Neural cell (in vitro differentiated cells): Measurements from ENCODE around the gene NSMF. TPM values are rescaled to one million over a fixed set of nuclear protein-coding genes. Genes with fewer than 3 reads are reported as not detected.

ENCODE experiments used
- H2AFZ ChIP-seq: fragments of 200-600, 300-800 bp; sonication (generic), shearing (Covaris generic); 2 replicates; pipeline ENCODE4 v1.6.0; 2014; ENCODE audit warnings: low read depth, mild to moderate bottlenecking, antibody characterized with exemption, low read length, moderate library complexity
- H3F3A ChIP-seq: fragments of 200-600 bp; shearing (Covaris generic); 2 replicates; pipeline ENCODE4 v1.6.1; 2016; ENCODE audit warnings: mild to moderate bottlenecking, moderate library complexity, mixed read lengths, antibody characterized with exemption, low read length; ENCODE audit not compliant: insufficient read depth, poor library complexity, severe bottlenecking
- H3K27ac ChIP-seq: fragments of 200-600, 300-800 bp; sonication (generic), shearing (Covaris generic); 2 replicates; pipeline ENCODE4 v1.5.1; 2014; ENCODE audit warnings: mild to moderate bottlenecking, low read length, moderate library complexity
- H3K27me3 ChIP-seq: fragments of 300-800, 200-600 bp; sonication (generic), shearing (Covaris generic); 2 replicates; pipeline ENCODE4 v1.6.0; 2014; ENCODE audit warnings: mild to moderate bottlenecking, low read depth, low read length, moderate library complexity; ENCODE audit not compliant: insufficient read depth
- H3K36me3 ChIP-seq: fragments of 300-800, 200-600 bp; sonication (generic), shearing (Covaris generic); 2 replicates; pipeline ENCODE4 v1.5.1; 2014; ENCODE audit warnings: mild to moderate bottlenecking, antibody characterized with exemption, low read length, moderate library complexity; ENCODE audit not compliant: insufficient read depth
- H3K4me2 ChIP-seq: fragments of 300-800, 200-600 bp; sonication (generic), shearing (Covaris generic); 2 replicates; pipeline ENCODE4 v1.6.0; 2014; ENCODE audit warnings: mild to moderate bottlenecking, low read length
- H3K4me3 ChIP-seq: fragments of 300-800, 200-600 bp; sonication (generic), shearing (Covaris generic); 2 replicates; pipeline ENCODE4 v1.5.1; 2014; ENCODE audit warnings: mild to moderate bottlenecking, low read length, moderate library complexity
- H3K79me2 ChIP-seq: fragments of 200-600 bp; shearing (Covaris generic); replicated peaks from 2 replicates; pipeline ENCODE4 v1.6.0; 2014; ENCODE audit warnings: mild to moderate bottlenecking, low read length, moderate library complexity; ENCODE audit not compliant: insufficient read depth
- H3K9ac ChIP-seq: fragments of 300-800, 200-600 bp; sonication (generic), shearing (Covaris generic); 2 replicates; pipeline ENCODE4 v1.6.1; 2016; ENCODE audit warnings: mild to moderate bottlenecking, low read length, mixed read lengths
- H3K9me2 ChIP-seq: fragments of 200-600 bp; shearing (Covaris generic); 2 replicates; pipeline ENCODE4 v1.6.1; 2016; ENCODE audit warnings: mild to moderate bottlenecking, low read length, mixed read lengths; ENCODE audit not compliant: insufficient read depth
- H3K9me3 ChIP-seq: fragments of 200-600, 300-800 bp; sonication (generic), shearing (Covaris generic); 2 replicates; pipeline ENCODE4 v1.6.1; 2016; ENCODE audit warnings: mild to moderate bottlenecking, mixed run types, low read length, moderate library complexity, mixed read lengths
- H4K20me1 ChIP-seq: fragments of 200-600 bp; shearing (Covaris generic); 2 replicates; pipeline ENCODE4 v1.6.1; 2016; ENCODE audit warnings: mild to moderate bottlenecking, mixed run types; ENCODE audit not compliant: insufficient read depth
- CTCF ChIP-seq: fragments of 450-650 bp; IDR thresholded peaks from 2 replicates; pipeline ENCODE4 v1.5.1; 2014; ENCODE audit warnings: antibody characterized with exemption, mild to moderate bottlenecking, moderate library complexity; ENCODE audit not compliant: poor library complexity, severe bottlenecking
- EP300 ChIP-seq: fragments of 450-650 bp; conservative IDR thresholded peaks from 2 replicates; pipeline ENCODE4 v1.6.1; 2014; ENCODE audit warnings: antibody characterized with exemption, mild to moderate bottlenecking, moderate library complexity; ENCODE audit not compliant: poor library complexity, severe bottlenecking
- EZH2 ChIP-seq: fragments of 200-600, 300-800 bp; shearing (Covaris generic), sonication (generic); IDR thresholded peaks from 2 replicates; pipeline ENCODE4 v1.6.1; 2014; ENCODE audit warnings: antibody characterized with exemption, low read length, borderline replicate concordance, mild to moderate bottlenecking; ENCODE audit not compliant: insufficient read depth, poor library complexity, severe bottlenecking
- MXI1 ChIP-seq: fragments of 450-650 bp; conservative IDR thresholded peaks from 2 replicates; pipeline ENCODE4 v1.6.1; 2014; ENCODE audit warnings: antibody characterized with exemption, mild to moderate bottlenecking; ENCODE audit not compliant: poor library complexity, severe bottlenecking
- POLR2AphosphoS5 ChIP-seq: IDR thresholded peaks from 2 replicates; pipeline ENCODE4 v1.6.1; 2012
- RAD21 ChIP-seq: fragments of 450-650 bp; conservative IDR thresholded peaks from 2 replicates; pipeline ENCODE4 v1.6.1; 2014; ENCODE audit warnings: antibody characterized with exemption, mild to moderate bottlenecking, moderate library complexity
- SMC3 ChIP-seq: fragments of 450-650 bp; conservative IDR thresholded peaks from 2 replicates; pipeline ENCODE4 v1.6.1; 2014; ENCODE audit warnings: antibody characterized with exemption, mild to moderate bottlenecking, moderate library complexity; ENCODE audit not compliant: poor library complexity
- TAF1 ChIP-seq: IDR thresholded peaks from 2 replicates; pipeline ENCODE4 v1.6.1; 2012; ENCODE audit warnings: low read depth
- polyA plus RNA-seq: library from polyadenylated mRNA; depleted of rRNA; stranded (reverse); fragments of >200 nt; gene quantifications from 2 replicates; pipeline ENCODE4 v1.2.3, GENCODE V29; 2014
- TF ChIP-seq, protein P1 (sequence below): IDR thresholded peaks from 2 replicates; pipeline ENCODE4 v1.6.1; 2012; ENCODE audit warnings: borderline replicate concordance

Gene NSMF
- polyA plus RNA-seq, 1 donor from 2014 or later: 51.2 TPM

DNA sequence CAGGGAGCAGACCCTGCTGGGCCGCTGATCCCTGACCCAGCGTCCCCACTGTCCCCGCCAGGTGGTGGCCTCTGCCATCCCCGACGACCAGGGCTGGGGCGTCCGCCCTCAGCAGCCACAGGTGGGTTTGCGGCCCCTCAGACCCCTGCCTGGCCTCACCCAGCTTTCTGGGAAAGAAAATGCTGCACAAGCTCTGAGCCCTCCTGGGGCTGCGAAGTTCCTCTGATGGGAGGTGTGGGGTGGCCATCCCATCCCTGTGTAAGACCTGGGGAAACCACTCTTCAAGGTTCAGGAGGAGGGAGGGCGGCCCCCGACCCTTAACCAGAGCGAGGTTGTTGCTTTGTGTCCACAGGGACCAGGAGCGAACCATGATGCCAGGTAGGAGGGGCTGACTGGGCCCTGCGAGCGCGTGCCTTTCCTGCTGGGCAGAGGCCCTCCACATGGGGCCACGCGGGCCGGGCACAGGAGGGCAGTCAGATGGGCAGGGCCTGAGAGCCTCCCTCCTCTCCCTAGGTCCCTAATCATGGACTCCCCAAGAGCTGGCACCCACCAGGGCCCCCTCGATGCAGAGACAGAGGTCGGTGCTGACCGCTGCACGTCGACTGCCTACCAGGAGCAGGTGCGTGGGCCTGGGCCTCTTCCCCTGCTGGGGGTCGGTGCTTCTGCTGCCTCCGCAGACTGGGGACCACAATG lies 28.3 kb downstream of the NSMF start:
- Histone ChIP-seq H3K27ac (no peak overlapping the region), H3K79me2 (no peaks in the 10 kb centered on the region), H3K27me3 (no peaks in the 10 kb centered on the region), H3K4me3 (no peak overlapping the region), H3K36me3 (no peaks in the 10 kb centered on the region), H3K4me2 (no peak overlapping the region), H2AFZ (no peak overlapping the region), H3K9me2 (no peaks in the 10 kb centered on the region), H3F3A (no peaks in the 10 kb centered on the region), H3K9ac (no peak overlapping the region), H3K9me3 (no peaks in the 10 kb centered on the region), H4K20me1 (no peaks in the 10 kb centered on the region)
- no peak for TF ChIP-seq EZH2
- no peak for TF ChIP-seq MXI1
- no peak for TF ChIP-seq RAD21
- TF ChIP-seq TAF1: no peak
- TF ChIP-seq EP300: no peak
- TF ChIP-seq, protein P1, sequence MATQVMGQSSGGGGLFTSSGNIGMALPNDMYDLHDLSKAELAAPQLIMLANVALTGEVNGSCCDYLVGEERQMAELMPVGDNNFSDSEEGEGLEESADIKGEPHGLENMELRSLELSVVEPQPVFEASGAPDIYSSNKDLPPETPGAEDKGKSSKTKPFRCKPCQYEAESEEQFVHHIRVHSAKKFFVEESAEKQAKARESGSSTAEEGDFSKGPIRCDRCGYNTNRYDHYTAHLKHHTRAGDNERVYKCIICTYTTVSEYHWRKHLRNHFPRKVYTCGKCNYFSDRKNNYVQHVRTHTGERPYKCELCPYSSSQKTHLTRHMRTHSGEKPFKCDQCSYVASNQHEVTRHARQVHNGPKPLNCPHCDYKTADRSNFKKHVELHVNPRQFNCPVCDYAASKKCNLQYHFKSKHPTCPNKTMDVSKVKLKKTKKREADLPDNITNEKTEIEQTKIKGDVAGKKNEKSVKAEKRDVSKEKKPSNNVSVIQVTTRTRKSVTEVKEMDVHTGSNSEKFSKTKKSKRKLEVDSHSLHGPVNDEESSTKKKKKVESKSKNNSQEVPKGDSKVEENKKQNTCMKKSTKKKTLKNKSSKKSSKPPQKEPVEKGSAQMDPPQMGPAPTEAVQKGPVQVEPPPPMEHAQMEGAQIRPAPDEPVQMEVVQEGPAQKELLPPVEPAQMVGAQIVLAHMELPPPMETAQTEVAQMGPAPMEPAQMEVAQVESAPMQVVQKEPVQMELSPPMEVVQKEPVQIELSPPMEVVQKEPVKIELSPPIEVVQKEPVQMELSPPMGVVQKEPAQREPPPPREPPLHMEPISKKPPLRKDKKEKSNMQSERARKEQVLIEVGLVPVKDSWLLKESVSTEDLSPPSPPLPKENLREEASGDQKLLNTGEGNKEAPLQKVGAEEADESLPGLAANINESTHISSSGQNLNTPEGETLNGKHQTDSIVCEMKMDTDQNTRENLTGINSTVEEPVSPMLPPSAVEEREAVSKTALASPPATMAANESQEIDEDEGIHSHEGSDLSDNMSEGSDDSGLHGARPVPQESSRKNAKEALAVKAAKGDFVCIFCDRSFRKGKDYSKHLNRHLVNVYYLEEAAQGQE: no peak
- TF ChIP-seq POLR2AphosphoS5: no peak
- no peak for TF ChIP-seq CTCF
- no peak for TF ChIP-seq SMC3

GRCh38 chr9:137429974-137430722 lies 29.0 kb downstream of the NSMF start:
- no peaks in the 10 kb centered on the region for H3K79me2 ChIP-seq
- H3K4me2 ChIP-seq: no peak overlapping the region
- no peak overlapping the region for H2AFZ ChIP-seq
- H3K27me3 ChIP-seq: no peaks in the 10 kb centered on the region
- no peaks in the 10 kb centered on the region for H4K20me1 ChIP-seq
- H3K36me3 ChIP-seq: no peaks in the 10 kb centered on the region
- no peaks in the 10 kb centered on the region for H3F3A ChIP-seq
- H3K4me3 ChIP-seq: no peak overlapping the region
- TF ChIP-seq, protein P1: no peak
- TF ChIP-seq RAD21 (no peak), CTCF (no peak), SMC3 (no peak), EP300 (no peak), EZH2 (no peak), TAF1 (no peak), POLR2AphosphoS5 (no peak), MXI1 (no peak)
- no peak overlapping the region for H3K9ac ChIP-seq
- no peak overlapping the region for H3K27ac ChIP-seq
- H3K9me3 ChIP-seq: no peaks in the 10 kb centered on the region
- no peaks in the 10 kb centered on the region for H3K9me2 ChIP-seq
